Brain microvascular endothelial cell (primary cell): Measurements from ENCODE around the gene ITGA2B.

ENCODE experiments used
- DNase-seq: peaks from one replicate; pipeline ENCODE4 v3.0.0-alpha.2; 2020
- H3K27ac ChIP-seq: fragments of 250-450 bp; sonication (Bioruptor Pico); 2 replicates; pipeline ENCODE4 v1.5.1; 2020; ENCODE audit warnings: mild to moderate bottlenecking, moderate library complexity
- H3K27me3 ChIP-seq: fragments of 250-450 bp; sonication (Bioruptor Pico); replicated peaks from 2 replicates; pipeline ENCODE4 v1.5.1; 2020; ENCODE audit warnings: mild to moderate bottlenecking
- H3K36me3 ChIP-seq: fragments of 250-450 bp; sonication (Bioruptor Pico); replicated peaks from 2 replicates; pipeline ENCODE4 v1.5.1; 2020; ENCODE audit warnings: mild to moderate bottlenecking
- H3K4me3 ChIP-seq: 2 replicates; pipeline ENCODE4 v1.5.1; 2011; ENCODE audit warnings: low read depth, mild to moderate bottlenecking, control low read depth, low read length, moderate library complexity
- CTCF ChIP-seq: IDR thresholded peaks from 2 replicates; pipeline ENCODE4 v1.5.1; 2011; ENCODE audit warnings: low read depth, mild to moderate bottlenecking, moderate library complexity, low read length, control low read depth, inconsistent platforms; ENCODE audit errors: missing control alignments
- in situ Hi-C: cut with HindIII; loops from 2 replicates; pipeline ENCODE4 v1.10.0; 2017; ENCODE audit warnings: low sequenced_read_pairs, low pct_ligation_motif_present

ITGA2B gene

GRCh38 chr17:44323359-44324091 lies 65.9 kb downstream of the ITGA2B start:
- H3K27me3 ChIP-seq: no peaks in the 10 kb centered on the region
- no peak for TF ChIP-seq CTCF
- peak overlapping the region; percentile 76 for H3K4me3 ChIP-seq
- no peak for DNase-seq
- H3K36me3 ChIP-seq: peaks cover 20% of the 10 kb centered on the region
- in situ Hi-C loops: loop anchor here (10.0 kb wide), 1 partner anchor 119 kb away; no protein-coding TSS in a partner anchor
- no peak overlapping the region for H3K27ac ChIP-seq

- no peak for TF ChIP-seq CTCF
- in situ Hi-C loops: loop anchor here (10.0 kb wide), 1 partner anchor 118 kb away; no protein-coding TSS in a partner anchor
- H3K4me3 ChIP-seq: no peak overlapping the region
- H3K27ac ChIP-seq: no peak overlapping the region
- peaks cover 20% of the 10 kb centered on the region for H3K36me3 ChIP-seq
- no peak for DNase-seq
- no peaks in the 10 kb centered on the region for H3K27me3 ChIP-seq
Measured at GRCh38 chr17:44322236-44322895, 67.1 kb downstream of the ITGA2B start.
